ENCODE measurements around the gene RPS6KA4.

- TF ChIP-seq POLR2AphosphoS5 (IDR thresholded peaks at IDR 0.05; ENCODE audit: borderline replicate concordance, low read depth, low read length) = no peak
- TF ChIP-seq EZH2 (IDR thresholded peaks at IDR 0.05) = no peak
- TF ChIP-seq FOXP2 (optimal IDR thresholded peaks at IDR 0.05; ENCODE audit: control extremely low read depth, extremely low read length, insufficient read depth) = no peak
Observed at GRCh38 chr11:64369440-64370421, 10.8 kb downstream of the RPS6KA4 start.
